Measurements from ENCODE around the gene NHERF1. TPM values are rescaled to one million over a fixed set of nuclear protein-coding genes. Genes with fewer than 3 reads are reported as not detected.

Gene NHERF1
- total and polyA plus RNA-seq, 2 of the 13 experiments (the other 11 are each of a cell fraction or from before 2014, with no cell fraction given), result 169 to 269 TPM

DNA sequence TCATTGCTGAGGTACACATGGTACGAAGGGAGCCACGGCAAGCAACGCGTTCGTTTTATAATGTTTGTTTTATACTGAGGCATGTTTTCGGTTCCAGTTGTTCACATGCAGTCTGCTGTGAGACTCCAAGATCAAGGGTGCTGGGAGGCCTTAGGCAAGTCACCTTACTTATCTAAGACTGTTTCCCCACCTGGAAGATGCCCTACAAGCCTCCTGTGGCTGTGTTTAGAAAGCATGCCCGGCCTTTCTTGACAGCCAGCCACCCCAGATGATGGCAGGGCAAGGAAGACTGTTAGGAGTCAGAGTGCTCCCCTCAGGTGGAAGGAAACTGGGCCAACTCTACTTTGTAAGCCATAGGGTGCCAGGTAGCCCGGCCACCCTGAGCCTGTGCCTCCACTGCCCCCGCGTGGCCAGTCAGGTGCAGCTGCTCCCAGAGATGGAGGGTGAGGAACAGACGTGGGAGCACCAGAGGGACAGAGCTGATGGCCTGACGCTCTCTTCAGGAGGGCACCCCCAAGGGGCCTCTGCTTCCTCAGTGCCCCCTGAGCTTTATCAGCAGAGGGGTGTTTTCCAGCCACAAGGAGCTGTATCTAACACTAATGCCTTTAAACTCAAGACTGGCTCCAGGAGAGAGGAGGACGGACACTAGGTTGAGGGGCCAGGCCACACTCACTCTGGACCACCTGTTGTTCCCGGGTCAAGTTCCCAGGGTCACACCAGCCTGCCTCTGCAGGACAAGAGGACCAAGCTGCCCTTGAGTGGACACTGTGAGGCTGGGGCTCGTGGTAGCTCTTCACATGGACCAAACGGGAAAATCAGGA, 22.3 kb downstream of the NHERF1 start (continued):
- TF ChIP-seq, protein P1, sequence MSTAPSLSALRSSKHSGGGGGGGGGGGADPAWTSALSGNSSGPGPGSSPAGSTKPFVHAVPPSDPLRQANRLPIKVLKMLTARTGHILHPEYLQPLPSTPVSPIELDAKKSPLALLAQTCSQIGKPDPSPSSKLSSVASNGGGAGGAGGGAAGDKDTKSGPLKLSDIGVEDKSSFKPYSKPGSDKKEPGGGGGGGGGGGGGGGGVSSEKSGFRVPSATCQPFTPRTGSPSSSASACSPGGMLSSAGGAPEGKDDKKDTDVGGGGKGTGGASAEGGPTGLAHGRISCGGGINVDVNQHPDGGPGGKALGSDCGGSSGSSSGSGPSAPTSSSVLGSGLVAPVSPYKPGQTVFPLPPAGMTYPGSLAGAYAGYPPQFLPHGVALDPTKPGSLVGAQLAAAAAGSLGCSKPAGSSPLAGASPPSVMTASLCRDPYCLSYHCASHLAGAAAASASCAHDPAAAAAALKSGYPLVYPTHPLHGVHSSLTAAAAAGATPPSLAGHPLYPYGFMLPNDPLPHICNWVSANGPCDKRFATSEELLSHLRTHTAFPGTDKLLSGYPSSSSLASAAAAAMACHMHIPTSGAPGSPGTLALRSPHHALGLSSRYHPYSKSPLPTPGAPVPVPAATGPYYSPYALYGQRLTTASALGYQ (CRISPR knock-in tag; IDR thresholded peaks at IDR 0.05), result no peak
- peak; percentile 59 for TF ChIP-seq FOSL2 (CRISPR knock-in tag; IDR thresholded peaks at IDR 0.05)
- no peak for TF ChIP-seq USF2 (IDR thresholded peaks at IDR 0.05; ENCODE audit: low read depth, low read length)
- TF ChIP-seq USF2 (CRISPR knock-in tag; IDR thresholded peaks at IDR 0.05; ENCODE audit: borderline replicate concordance), result no peak
- no peak for TF ChIP-seq ZNF790 (CRISPR knock-in tag; IDR thresholded peaks at IDR 0.05; ENCODE audit: borderline replicate concordance)
- TF ChIP-seq ZNF570 (CRISPR knock-in tag; IDR thresholded peaks at IDR 0.05; ENCODE audit: borderline replicate concordance), result no peak
- peak; percentile 84 for TF ChIP-seq SMC3 (IDR thresholded peaks at IDR 0.05; ENCODE audit: low read length)
- TF ChIP-seq AGO2 (optimal IDR thresholded peaks at IDR 0.05; ENCODE audit: low read depth, low read length), result peak; percentile 96
- no peak for TF ChIP-seq RAD51 (IDR thresholded peaks at IDR 0.05; ENCODE audit: borderline replicate concordance)
- TF ChIP-seq, protein P2, sequence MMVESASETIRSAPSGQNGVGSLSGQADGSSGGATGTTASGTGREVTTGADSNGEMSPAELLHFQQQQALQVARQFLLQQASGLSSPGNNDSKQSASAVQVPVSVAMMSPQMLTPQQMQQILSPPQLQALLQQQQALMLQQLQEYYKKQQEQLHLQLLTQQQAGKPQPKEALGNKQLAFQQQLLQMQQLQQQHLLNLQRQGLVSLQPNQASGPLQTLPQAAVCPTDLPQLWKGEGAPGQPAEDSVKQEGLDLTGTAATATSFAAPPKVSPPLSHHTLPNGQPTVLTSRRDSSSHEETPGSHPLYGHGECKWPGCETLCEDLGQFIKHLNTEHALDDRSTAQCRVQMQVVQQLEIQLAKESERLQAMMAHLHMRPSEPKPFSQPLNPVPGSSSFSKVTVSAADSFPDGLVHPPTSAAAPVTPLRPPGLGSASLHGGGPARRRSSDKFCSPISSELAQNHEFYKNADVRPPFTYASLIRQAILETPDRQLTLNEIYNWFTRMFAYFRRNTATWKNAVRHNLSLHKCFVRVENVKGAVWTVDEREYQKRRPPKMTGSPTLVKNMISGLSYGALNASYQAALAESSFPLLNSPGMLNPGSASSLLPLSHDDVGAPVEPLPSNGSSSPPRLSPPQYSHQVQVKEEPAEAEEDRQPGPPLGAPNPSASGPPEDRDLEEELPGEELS (CRISPR knock-in tag; IDR thresholded peaks at IDR 0.05), result no peak
- TF ChIP-seq TMF1 (CRISPR knock-in tag; IDR thresholded peaks at IDR 0.05; ENCODE audit: low read depth), result no peak
- TF ChIP-seq, protein P3, sequence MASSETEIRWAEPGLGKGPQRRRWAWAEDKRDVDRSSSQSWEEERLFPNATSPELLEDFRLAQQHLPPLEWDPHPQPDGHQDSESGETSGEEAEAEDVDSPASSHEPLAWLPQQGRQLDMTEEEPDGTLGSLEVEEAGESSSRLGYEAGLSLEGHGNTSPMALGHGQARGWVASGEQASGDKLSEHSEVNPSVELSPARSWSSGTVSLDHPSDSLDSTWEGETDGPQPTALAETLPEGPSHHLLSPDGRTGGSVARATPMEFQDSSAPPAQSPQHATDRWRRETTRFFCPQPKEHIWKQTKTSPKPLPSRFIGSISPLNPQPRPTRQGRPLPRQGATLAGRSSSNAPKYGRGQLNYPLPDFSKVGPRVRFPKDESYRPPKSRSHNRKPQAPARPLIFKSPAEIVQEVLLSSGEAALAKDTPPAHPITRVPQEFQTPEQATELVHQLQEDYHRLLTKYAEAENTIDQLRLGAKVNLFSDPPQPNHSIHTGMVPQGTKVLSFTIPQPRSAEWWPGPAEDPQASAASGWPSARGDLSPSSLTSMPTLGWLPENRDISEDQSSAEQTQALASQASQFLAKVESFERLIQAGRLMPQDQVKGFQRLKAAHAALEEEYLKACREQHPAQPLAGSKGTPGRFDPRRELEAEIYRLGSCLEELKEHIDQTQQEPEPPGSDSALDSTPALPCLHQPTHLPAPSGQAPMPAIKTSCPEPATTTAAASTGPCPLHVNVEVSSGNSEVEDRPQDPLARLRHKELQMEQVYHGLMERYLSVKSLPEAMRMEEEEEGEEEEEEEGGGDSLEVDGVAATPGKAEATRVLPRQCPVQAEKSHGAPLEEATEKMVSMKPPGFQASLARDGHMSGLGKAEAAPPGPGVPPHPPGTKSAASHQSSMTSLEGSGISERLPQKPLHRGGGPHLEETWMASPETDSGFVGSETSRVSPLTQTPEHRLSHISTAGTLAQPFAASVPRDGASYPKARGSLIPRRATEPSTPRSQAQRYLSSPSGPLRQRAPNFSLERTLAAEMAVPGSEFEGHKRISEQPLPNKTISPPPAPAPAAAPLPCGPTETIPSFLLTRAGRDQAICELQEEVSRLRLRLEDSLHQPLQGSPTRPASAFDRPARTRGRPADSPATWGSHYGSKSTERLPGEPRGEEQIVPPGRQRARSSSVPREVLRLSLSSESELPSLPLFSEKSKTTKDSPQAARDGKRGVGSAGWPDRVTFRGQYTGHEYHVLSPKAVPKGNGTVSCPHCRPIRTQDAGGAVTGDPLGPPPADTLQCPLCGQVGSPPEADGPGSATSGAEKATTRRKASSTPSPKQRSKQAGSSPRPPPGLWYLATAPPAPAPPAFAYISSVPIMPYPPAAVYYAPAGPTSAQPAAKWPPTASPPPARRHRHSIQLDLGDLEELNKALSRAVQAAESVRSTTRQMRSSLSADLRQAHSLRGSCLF (CRISPR knock-in tag; IDR thresholded peaks at IDR 0.05; ENCODE audit: borderline replicate concordance), result no peak
- TF ChIP-seq ZNF33B (CRISPR knock-in tag; IDR thresholded peaks at IDR 0.05), result 0 out of 2 replicates have a peak, but pooled peaks have one; percentile 58
- no peak for TF ChIP-seq SKIL (CRISPR knock-in tag; IDR thresholded peaks at IDR 0.05; ENCODE audit: borderline replicate concordance)
- peak; percentile 87; the same call in 1 of the 2 replicates for TF ChIP-seq KDM3A (CRISPR knock-in tag; IDR thresholded peaks at IDR 0.05; ENCODE audit: low read depth)
